BJ (cell line): ENCODE results near the gene C2CD4A. TPM values are rescaled to one million over a fixed set of nuclear protein-coding genes. Genes with fewer than 3 reads are reported as not detected.

ENCODE experiments used
- CTCF ChIA-PET: fragments of 350-600 bp; formaldehyde crosslinking; extraction: SDS; loops from one replicate; lab custom pipeline; 2021; ENCODE audit warnings: antibody characterized with exemption, inconsistent platforms; lab: Yijun Ruan, JAX
- POLR2A ChIA-PET: fragments of 300-600 bp; sonication (Branson Sonifier 250); formaldehyde crosslinking; extraction: SDS; loops from one replicate; lab custom pipeline; 2021; ENCODE audit warnings: antibody characterized with exemption; lab: Charles Lee
- DNase-seq: peaks from one replicate; pipeline ENCODE4 v3.0.0-alpha.2; 2011; ENCODE audit warnings: low read depth
- H3K27me3 ChIP-seq: 2 replicates; pipeline ENCODE4 v1.6.0; 2011; ENCODE audit warnings: low read length; ENCODE audit not compliant: control insufficient read depth, insufficient read depth
- H3K36me3 ChIP-seq: 2 replicates; pipeline ENCODE4 v1.5.1; 2011; ENCODE audit warnings: low read length; ENCODE audit not compliant: control insufficient read depth, insufficient read depth
- H3K4me3 ChIP-seq: 2 replicates; pipeline ENCODE4 v1.5.1; 2011; ENCODE audit warnings: low read depth, mild to moderate bottlenecking, control low read depth, low read length
- CTCF ChIP-seq: IDR thresholded peaks from 2 replicates; pipeline ENCODE4 v1.5.1; 2011; ENCODE audit warnings: low read depth, mild to moderate bottlenecking, control low read depth, inconsistent platforms, low read length, moderate library complexity; ENCODE audit not compliant: insufficient read depth
- polyA plus RNA-seq: library from polyadenylated mRNA; depleted of rRNA; stranded (reverse); fragments of >200 nt; gene quantifications from 2 replicates; pipeline ENCODE4 v1.2.3, GENCODE V29; 2011

C2CD4A gene
- polyA plus RNA-seq, 1 experiment: not detected

GRCh38 chr15:62068071-62068809 is 1.5 kb downstream of the C2CD4A start:
- peak overlapping the region; percentile 35 for H3K4me3 ChIP-seq
- peaks cover 16% of the 10 kb centered on the region for H3K27me3 ChIP-seq
- ChIA-PET CTCF (no interaction called here), POLR2A (no interaction called here)
- peak; percentile 9; the same call in 1 of the 2 replicates for TF ChIP-seq CTCF
- H3K36me3 ChIP-seq: no peaks in the 10 kb centered on the region
- no peak for DNase-seq

- no peak for DNase-seq
- no peak for TF ChIP-seq CTCF
- Histone ChIP-seq H3K27me3 (peaks cover 16% of the 10 kb centered on the region), H3K36me3 (no peaks in the 10 kb centered on the region), H3K4me3 (no peak overlapping the region)
- ChIA-PET POLR2A (no interaction called here), CTCF (no interaction called here)
These were observed 2.0 kb downstream of the C2CD4A start for GRCh38 chr15:62068810-62069167.

- Histone ChIP-seq H3K27me3 (peaks cover 16% of the 10 kb centered on the region), H3K36me3 (no peaks in the 10 kb centered on the region), H3K4me3 (no peak overlapping the region)
- ChIA-PET POLR2A (no interaction called here), CTCF (interaction anchor here (1.0 to 3.7 kb wide), 3 partner anchors 8 to 197 kb away, joined by 3 to 25 read pairs (median 4); partner anchors contain the start of gene VPS13C)
- no peak for TF ChIP-seq CTCF
- DNase-seq: no peak
These were observed 2.8 kb downstream of the C2CD4A start for GRCh38 chr15:62069551-62069950.

- peaks cover 8% of the 10 kb centered on the region for H3K27me3 ChIP-seq
- ChIA-PET POLR2A (no interaction called here), CTCF (interaction anchor here (0.6 to 3.7 kb wide), 12 partner anchors 8 to 1619 kb away, joined by 3 to 25 read pairs (median 3); partner anchors contain the start of gene VPS13C)
- H3K36me3 ChIP-seq: no peaks in the 10 kb centered on the region
- DNase-seq: no peak
- no peak overlapping the region for H3K4me3 ChIP-seq
- peak; percentile 57 for TF ChIP-seq CTCF
These were observed 5.0 kb downstream of the C2CD4A start for GRCh38 chr15:62071711-62072308.

GRCh38 chr15:62075595-62076277 is 9.0 kb downstream of the C2CD4A start:
- CTCF ChIA-PET: interaction anchor here (0.7 to 2.7 kb wide), 2 partner anchors 15 to 207 kb away, joined by 3 to 14 read pairs; partner anchors contain the start of gene VPS13C
- Histone ChIP-seq H3K27me3 (no peaks in the 10 kb centered on the region; the same call in none of the 2 replicates), H3K36me3 (no peaks in the 10 kb centered on the region), H3K4me3 (no peak overlapping the region)
- no peak for DNase-seq
- POLR2A ChIA-PET: no interaction called here
- TF ChIP-seq CTCF: no peak
